ENCODE measurements around the gene BOD1L1.

The BOD1L1 gene

DNA sequence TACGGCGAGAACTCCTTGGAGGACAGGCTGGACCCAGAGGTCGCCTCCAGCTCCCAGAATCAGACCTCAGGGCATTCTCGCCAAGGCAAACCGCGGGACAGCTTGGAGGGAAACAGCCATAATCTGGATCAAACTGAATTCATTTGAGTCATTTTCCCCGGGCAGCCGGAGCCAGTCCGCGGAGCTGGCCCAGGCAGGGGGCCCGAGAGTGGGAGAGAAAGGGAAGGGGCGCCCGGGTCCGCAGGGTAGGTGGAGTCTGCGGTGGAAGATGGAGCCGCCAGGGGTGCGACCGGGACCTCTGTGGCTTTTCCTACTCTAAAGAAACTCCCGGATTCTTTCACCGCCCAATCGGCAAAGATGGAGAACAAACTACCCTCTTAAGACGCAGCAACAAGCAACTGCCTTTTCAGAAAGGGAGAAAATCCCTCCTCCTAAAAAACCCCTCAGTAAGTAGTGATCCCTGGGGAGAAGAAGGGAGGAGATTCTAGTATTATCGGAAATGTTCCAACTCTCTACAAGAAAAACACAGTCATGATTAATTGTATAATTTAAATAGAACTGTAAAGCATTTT is 88.4 kb downstream of the BOD1L1 start:
- no peak for DNase-seq (ENCODE audit: low read depth)

DNA sequence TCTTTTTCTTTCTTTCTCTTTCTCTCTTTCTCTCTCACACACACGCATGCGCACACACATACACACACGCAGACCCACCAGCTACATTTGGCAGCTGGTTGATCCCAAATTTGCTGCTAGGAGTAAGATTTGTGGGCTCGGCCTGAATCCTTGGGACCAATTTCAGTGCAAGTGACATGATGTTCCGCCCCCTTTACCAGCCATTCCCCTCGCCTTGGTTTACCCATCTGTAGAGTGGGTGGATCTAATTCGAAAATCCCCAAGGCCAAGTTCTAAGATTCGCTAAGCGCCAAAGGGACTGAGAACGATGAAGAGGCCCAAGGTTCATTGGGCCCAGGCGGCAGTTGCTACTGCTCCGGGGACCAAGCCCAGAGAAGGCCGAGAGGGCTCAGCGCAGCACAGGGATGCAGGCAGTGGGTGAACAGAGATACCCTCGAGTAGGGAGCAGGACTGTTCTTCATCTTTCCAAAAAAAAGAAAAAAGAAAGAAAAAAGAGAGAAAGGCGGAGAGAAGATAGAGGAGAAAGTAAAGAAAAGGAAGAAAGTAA is 89.0 kb downstream of the BOD1L1 start:
- DNase-seq (ENCODE audit: low read depth) = no peak

DNA sequence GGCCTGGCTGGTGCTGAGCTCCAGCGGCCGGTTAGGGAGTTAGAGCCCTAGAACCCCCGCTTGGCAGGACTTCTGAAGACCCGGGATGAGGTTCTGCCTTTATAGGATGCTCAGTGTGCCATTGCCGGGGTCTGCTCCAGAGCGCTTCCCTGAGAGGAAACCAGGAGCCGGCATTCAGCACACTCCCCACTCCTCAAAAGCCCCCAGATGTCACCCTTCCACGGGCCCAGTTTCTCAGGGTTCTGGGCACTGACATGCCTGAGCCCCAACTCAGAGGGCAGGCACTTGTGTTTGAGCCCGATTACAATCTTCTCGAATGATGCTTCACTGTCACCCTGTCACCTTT is 89.7 kb downstream of the BOD1L1 start:
- no peak for DNase-seq (ENCODE audit: low read depth)

DNA sequence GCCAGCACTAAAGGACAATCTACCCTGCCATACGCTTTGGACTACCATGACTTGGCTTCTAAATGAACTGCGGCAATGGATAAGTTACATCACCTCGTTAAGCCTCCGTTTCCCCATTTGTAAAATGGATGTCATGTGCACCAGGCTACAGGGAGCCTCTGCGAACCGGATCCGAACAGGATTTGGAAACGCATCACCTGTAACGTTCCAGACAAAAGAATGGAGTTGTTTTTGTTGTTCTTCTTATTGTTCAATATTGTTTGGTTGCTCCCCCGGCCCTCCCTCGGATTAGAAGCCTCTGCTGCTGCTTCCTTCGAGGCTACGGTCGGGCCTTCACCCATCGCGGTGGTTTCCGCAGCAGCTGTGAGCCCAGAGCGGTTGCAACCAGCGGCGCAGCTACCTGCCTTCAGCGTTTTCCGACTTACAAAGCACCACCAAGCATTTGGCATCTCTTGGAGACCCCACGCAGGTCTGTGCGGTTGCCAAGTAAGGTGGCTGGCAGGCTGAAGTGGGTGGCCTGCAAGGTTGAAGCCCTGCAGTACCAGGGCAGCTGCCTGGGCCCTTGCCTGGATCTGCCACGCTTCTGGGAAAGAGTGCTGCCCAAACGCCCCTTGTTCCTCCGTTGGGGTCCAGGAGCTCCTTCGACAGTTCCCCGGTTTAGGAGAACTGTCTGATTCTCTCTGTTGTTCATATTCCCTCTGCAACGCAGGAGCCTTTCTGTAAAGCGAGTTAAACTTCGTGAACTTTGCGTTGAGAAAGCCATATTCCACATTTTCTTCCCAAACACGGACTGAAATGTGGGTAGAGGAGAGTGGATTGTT is 90.3 kb downstream of the BOD1L1 start:
- DNase-seq (ENCODE audit: low read depth) = no peak

DNA sequence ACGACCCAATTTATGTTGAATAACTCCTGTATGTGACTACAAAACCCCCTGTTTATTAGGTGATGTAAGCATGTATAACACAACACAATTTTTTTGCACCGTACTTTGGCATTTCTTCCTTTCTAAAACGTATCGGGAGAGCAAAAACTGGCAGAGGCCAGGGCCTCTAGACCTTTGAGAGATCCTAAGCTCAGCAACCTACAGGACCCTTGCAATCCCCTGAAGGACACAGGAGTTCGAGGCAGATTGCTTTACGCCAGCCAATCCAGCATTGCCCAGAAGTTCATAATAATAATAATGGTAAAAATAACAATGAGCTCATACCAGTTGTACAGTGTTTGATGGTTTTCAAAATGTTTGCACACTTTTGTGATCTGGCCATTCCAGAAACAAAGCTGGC is 90.9 kb downstream of the BOD1L1 start:
- DNase-seq (ENCODE audit: low read depth) = no peak

DNA sequence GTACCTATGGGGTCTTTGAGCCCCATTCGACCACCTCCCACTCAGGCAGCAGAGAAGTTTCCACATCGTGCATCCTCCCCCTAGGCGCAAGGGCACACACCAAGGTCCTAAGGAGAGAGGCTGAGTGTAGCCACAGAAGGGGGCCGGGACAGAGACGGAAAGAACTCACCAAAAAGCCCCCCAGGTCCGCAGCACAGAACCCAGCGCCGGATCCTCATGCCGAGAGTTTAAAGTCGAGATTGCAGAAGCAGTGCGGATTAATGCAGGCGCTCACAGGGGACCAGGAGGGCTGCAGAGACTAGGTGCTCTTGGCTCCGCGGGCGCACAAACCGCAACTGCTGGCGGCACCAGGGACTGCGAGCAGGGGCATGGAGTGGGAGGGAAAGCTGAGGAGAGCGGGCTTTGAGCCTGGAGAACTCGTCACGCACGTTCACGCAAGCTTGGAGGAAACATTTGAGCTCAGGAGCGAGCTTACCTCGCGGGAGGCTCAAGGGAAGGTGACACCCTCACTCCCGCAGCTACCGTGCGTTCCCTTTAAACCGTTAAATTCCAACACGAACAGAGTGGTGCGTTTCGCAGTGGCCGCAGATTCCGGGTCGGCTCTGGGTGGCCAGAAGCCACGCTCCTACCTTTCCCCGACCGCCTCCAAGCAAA is 91.7 kb downstream of the BOD1L1 start:
- DNase-seq (ENCODE audit: low read depth) = no peak

DNA sequence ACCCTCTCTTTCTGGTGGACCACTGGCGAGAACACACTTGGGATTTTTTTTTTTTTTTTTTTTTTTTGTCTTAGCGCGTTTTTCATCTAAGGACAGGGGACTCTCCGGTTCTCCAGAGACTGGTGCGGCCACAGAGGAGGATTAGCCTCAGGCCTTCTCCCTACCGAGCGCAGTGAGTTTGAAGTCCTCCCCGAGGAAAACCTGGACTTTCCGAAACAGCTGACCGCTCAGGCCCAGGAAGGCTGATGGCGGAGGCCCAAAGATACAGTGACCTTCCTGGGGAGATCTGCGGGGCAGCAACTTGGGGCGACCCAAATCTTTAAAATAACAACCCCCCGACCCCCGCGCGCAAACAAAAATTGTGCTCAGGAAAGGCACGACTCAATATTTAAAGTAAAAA is 92.4 kb downstream of the BOD1L1 start:
- no peak for DNase-seq (ENCODE audit: low read depth)

DNA sequence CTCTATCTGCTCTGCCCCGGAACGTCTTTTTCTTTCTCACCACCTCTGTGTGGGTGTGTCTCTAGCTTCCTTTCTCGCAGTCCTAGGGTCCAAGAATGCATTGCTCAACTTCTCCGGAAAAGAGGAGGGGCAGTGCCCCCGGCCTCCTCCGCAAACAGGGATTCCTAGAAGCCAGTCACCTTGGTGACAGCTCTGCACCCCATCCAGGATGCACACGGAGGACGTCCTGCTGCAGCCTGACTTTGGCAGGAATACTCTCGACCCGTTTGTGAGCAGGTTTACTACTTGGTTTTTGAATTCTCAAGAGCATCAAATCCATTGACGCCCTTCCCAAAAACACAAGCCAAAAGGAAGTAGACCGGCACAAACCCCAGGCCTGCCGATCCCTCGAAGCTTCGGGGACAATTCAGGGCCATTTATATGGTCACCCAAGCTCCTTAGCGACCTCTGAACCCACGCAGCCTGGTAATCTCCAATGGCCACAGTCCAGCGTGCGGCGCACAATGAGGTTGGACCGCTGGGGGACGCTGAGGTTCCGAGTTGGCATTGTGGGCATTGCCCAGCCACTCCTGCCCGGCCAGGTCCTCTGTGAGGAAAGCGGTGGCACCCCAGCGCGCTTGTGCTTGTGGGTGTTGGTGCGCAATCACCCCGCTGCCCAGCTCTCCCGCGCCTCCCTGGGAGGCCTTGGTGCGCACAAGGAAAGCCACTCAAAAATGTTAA is 93.0 kb downstream of the BOD1L1 start:
- no peak for DNase-seq (ENCODE audit: low read depth)

DNA sequence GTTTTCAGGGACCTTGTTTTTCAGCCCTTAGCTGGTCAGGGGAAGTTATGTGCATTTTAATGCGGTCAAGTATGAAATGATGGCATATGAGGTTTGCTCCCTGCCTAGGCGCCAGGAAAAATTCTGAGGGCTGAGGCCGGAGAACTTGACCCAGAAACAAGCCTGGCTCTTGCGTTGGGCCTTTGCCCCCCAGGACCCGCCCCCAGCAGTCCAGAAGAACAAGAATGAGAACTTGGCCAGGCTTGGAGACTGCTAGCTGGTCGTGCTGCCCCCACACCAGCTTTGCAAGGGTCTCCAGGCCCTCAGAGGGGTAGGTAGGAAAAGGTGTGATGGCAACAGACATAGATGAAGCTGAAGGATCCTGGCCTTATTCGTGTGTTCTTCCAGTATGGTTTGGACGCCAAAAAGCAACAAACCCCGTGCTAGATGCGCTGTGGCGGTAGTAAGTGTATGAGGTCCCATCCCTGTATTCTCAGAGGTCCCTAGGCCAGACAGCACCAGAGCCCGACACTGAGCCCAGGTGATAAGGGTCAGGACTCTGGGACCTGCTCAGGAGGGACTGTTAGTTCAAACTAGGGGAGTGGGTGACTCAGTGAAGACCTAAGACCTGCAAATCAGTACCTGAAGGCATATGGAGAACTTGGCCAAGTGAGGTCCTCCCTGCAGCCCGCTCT is 93.7 kb downstream of the BOD1L1 start:
- no peak for DNase-seq (ENCODE audit: low read depth)

DNA sequence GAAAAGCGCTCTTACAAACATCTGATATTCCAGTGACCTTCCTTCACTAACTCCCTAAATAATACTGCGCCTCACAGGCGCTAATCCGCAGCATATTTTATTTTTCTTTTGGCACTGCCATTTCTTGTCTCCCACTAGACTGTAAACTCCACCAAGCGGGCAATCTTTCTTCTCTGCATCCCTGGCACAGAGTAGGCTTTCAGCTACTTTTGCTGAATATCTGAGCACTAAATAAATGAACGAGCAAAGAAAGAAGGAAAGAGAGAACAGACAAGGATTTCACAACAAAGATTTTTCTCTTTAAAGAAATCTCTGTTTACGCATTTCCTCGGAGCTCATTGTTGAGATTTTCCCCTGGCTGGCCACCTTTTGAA is 95.9 kb downstream of the BOD1L1 start:
- no peak for DNase-seq (ENCODE audit: low read depth)

DNA sequence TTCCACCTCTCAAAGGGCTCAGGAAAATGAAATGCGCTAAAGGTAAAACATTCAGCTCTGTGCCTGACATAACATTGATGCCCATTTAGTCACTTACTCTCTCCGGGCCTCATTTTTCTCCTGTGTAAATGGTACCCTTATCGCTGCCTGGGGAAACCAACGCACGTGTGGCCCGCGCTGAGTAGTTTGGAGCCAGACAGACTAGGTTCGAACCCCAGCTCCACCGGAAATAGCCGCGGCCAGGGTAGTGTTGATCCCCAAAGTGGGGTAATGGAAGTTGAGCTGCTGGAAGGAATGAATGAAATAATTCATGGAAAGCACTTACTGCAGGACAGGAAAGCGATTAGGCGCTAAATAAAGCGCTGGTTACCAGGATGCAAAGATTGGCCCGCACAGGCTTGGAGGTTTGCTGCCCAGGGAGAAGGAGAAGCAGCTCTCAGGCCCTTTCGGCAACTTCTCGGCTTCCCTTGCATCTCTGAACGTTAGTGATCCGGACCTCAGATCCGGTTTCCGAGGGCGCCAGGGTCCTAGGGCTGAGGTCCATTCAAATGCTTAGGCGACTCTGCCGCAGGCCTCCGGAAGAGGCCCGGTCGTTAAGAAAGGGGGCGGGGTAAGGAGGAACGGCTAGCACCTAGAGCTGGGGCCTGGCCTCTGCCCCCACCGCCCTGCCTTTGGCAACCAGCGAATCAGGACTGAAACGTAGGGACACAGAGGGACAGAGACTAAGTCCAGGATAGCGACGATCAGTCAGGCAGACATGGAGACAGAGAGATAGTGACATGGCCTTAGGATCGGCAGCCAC is 96.5 kb downstream of the BOD1L1 start:
- no peak for DNase-seq (ENCODE audit: low read depth)

DNA sequence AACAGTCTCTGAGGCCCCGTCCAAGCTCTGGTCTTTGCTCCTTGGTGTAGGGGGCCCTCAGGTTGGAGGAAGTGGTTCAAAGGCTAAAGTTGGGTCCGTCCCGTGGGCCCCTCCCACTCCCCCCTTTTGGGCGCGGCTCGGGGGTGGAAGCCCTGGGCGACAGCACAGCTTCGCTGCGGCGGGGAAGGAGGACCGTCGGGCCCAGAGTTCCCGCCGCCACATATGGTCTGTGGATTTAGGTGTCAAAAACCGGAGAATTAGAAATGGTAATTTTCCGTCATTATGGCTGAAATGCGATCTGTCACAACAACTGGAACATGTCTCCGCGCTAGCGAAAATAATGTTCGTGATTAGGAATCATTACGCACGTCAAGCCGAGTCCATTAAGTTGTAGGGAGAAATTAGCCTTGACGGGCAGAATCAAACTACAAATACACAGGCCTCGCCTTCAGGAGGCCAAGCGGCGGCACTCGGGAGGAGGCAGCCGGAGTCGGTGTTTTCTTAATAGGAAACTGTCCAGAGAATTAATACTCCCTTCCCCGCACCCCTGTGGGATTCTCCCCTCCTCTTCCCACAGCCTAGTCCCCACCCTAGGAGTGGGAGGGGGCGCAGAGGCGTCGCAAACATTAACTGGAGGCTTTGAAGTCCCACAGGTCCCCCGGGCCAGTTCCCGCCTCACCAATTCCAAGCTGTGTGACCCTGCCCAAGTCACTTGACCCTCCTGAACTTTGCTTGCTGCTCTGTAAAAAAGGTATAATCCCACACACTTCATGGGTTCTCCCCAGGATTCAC is 98.2 kb downstream of the BOD1L1 start:
- no peak for DNase-seq (ENCODE audit: low read depth)

DNA sequence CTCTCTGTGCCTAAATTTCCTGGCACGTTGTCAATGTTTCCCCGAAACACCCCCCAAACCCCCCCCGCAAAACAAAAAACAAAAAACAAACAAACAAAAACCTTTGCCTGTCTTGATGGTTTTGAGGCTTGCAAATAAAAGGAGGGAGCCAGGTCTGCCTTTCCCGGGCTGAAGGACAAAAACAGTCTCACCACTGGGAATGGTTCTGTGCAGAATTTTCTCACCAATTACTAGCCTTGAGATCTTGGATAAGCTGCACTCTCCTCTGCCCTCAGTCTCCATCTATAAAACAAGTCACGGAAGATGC is 98.8 kb downstream of the BOD1L1 start:
- DNase-seq (ENCODE audit: low read depth) = no peak

DNA sequence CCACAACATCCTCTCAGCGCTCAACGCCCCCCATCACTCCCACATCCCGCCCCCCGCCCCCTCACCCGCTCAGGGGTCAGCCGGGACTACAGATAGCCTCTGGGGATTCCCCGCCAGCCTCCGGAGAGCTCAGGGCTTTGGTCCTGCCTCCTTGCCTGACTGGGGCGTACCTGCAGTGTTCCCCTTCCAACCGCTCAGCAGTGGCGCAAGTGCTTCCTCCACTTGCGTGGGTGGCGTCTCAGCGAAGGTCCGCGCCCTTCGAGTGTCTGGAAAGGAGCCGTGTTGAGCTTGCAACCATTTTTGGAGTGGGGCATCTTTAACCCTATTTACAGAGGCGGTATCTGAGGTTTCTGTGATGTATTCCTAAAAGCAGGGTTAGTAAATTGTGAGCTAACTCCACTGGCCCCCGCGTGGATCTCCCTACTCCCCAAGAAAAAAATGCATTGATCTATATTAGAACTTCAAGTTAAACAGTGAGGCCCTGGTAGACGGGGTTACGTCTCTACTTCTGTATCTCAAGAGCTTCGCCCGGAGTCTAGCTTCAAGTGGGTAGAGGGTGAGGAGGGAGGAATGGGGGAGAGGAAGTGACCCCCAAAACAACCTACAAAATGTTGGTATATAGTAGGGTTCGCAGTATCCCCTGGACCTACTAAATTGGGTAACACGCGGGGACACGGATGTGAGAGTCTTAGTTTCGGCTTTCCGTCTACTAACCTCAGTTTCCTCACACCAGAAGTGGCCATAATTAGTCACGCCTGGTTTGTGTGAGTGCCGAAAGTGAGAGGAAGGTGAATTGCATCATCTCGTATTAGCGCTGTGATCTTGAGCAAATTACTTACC is 99.3 kb downstream of the BOD1L1 start:
- no peak for DNase-seq (ENCODE audit: low read depth)

DNA sequence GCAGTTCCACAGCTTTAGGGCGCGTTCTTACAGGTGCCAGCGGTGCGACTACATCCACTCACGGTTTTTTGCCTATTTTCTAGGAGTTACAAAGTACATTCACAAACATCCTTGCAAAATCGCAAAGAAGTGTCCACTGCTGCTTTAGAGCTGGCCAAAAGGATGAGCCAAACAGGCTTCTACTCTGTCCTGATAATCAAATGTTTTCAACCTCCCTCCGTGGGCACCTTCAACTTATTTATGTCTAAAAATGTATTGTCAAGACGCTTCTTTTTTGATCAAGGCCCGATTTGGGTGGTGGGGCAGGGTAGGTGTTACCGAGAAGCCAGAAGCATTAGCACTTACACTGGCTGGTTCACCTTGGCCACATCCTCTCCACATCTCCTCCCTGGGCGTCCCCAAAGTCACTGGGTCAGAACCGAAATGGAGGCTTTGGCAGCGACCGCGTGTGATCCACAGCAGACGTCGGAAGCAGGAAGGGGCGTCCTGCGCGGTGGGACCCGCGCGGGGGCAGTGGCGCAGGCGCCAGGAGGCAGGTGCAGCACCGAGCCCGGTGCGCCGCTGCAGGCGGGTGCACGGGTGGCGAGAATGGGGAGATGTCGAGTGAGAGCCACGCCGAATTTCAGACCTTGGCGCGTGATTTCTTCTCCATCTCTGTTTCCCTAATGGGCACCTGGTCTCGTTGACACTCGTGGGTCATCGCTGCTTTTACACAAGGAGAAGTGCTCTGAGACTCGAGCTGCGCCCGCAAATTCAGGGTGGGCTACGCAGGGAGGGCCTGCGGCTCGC is 100.1 kb downstream of the BOD1L1 start:
- no peak for DNase-seq (ENCODE audit: low read depth)

DNA sequence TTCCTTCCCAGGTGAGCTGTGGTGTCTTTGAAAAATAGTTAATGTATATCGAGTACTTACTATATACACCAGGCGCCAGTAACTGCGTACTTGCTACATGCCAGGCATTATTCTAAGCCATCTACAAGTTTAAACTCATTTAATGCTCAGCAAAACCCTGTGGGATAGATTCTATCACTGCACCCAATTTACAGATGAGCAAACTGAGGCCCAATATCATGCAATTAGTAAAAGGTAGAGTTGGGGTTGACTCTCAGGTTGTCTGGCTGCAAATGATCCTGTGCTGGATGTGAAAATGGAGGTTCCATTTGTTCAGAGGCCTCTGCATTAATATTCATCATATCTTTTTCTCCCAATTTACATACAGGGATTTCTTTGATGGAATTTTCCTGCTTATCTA is 100.9 kb downstream of the BOD1L1 start:
- no peak for DNase-seq (ENCODE audit: low read depth)

DNA sequence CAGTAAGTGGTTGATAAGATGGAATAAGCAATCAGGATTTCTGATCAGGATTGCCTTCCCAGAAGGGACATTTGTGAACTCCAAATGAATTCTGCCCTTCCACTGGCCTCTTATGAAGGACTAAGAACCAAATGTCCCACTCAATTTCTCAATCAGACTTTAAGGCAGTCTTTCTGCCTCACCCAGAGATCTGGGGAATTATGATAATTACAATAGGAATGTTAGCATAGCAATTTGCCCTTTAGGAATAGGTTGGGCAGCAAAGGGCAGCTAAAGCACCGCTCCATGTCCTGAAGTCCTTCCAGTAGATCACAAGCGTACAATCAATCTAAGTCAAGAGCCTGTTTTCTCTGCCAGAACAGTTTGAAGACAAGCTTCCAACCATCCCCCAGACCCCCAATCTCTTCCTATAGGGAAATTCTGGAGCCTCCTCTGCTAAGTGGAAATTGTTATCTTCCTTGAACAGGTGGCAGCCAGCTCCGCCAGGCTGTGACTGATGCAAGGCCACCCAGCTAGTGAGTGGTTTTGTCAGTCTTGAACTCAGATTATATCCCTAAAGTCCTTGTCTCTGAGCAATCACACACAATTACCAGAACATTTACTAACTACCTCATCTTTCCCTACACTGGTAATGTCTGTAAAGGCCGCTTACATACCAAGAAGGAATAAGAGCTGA is 101.8 kb downstream of the BOD1L1 start:
- DNase-seq (ENCODE audit: low read depth) = no peak

DNA sequence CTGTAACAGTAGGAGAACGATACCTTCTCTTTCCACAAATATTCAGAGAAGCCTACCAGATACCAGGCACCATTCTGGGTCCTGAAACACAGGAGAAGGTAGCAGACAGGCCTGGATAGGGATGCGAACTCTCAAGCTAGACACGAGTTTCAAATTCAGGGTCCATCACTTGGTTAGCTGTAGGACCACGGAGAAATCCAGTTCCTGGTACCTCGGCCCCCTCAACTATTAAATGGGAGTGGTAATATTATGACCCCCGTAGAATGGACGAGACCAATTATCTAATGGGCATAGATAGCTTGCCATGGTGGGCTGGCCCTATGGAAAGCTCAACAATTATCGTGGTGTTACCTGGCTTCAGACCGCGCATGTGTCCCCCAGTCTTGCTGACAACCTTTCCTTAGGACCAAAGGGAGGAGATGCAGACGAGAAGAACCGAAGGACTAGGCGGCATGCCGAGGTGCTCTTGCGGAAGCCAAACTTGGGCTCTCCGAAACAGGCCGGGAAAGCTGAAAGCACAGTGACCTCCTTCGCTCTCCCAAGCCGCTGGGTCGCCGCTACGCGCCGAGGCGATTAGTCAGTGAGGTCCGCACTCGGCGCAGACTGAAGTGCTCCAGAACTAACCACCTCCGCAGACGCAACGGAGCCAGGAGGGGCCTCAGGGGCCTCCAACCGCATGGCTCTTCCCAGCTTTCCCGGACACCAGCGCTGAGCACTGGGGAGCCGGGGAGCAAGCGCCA is 102.9 kb downstream of the BOD1L1 start:
- DNase-seq (ENCODE audit: low read depth) = no peak

Measured in non-pigmented ciliary epithelial cell (primary cell).